OCI-LY1 (cell line): Measurements from ENCODE around the gene CCT6B.

Source experiments
- H2AFZ ChIP-seq: fragments of 200-600 bp; sonication (generic), shearing (Covaris generic); 2 replicates; pipeline ENCODE4 v1.6.0; 2014; ENCODE audit warnings: antibody characterized with exemption, mild to moderate bottlenecking, low read length
- H3F3A ChIP-seq: fragments of 200-600 bp; sonication (generic), shearing (Covaris generic); 2 replicates; pipeline ENCODE4 v1.6.0; 2014; ENCODE audit warnings: mild to moderate bottlenecking, antibody characterized with exemption, low read length, moderate library complexity; ENCODE audit not compliant: insufficient read depth
- H3K27ac ChIP-seq: fragments of 200-600 bp; sonication (generic); 2 replicates; pipeline ENCODE4 v1.5.1; 2014; ENCODE audit warnings: low read length, mixed run types, mild to moderate bottlenecking, low read depth; ENCODE audit not compliant: poor library complexity, severe bottlenecking
- H3K27me3 ChIP-seq: fragments of 200-600 bp; sonication (generic); 2 replicates; pipeline ENCODE4 v1.6.0; 2014; ENCODE audit warnings: antibody characterized with exemption, mild to moderate bottlenecking, low read length, moderate library complexity; ENCODE audit not compliant: insufficient read depth
- H3K36me3 ChIP-seq: fragments of 200-600 bp; sonication (generic); 2 replicates; pipeline ENCODE4 v1.6.1; 2014; ENCODE audit warnings: mild to moderate bottlenecking, antibody characterized with exemption, low read length, moderate library complexity, mixed read lengths; ENCODE audit not compliant: insufficient read depth
- H3K4me1 ChIP-seq: fragments of 200-600 bp; sonication (generic); 2 replicates; pipeline ENCODE4 v1.5.1; 2014; ENCODE audit warnings: mild to moderate bottlenecking, low read length, moderate library complexity; ENCODE audit not compliant: insufficient read depth, severe bottlenecking
- H3K4me2 ChIP-seq: fragments of 200-600 bp; sonication (generic), shearing (Covaris generic); 2 replicates; pipeline ENCODE4 v1.6.1; 2014; ENCODE audit warnings: low read length
- H3K4me3 ChIP-seq: fragments of 200-600 bp; sonication (generic); 2 replicates; pipeline ENCODE4 v1.5.1; 2014; ENCODE audit warnings: low read length, low read depth, mild to moderate bottlenecking, mixed read lengths; ENCODE audit not compliant: poor library complexity, severe bottlenecking
- H3K79me2 ChIP-seq: fragments of 200-600 bp; shearing (Covaris generic); 2 replicates; pipeline ENCODE4 v1.6.1; 2016; ENCODE audit warnings: mixed run types, low read length, mixed read lengths; ENCODE audit not compliant: insufficient read depth
- H3K9ac ChIP-seq: fragments of 200-600 bp; sonication (generic), shearing (Covaris generic); 2 replicates; pipeline ENCODE4 v1.6.1; 2014; ENCODE audit warnings: mild to moderate bottlenecking, low read length, mixed read lengths
- H3K9me2 ChIP-seq: fragments of 200-600 bp; sonication (generic), shearing (Covaris generic); 2 replicates; pipeline ENCODE4 v1.6.1; 2014; ENCODE audit warnings: low read depth, mild to moderate bottlenecking, low read length, mixed read lengths
- H3K9me3 ChIP-seq: fragments of 200-600 bp; shearing (Covaris generic); 2 replicates; pipeline ENCODE4 v1.6.1; 2014; ENCODE audit warnings: low read length, mixed read lengths
- H4K20me1 ChIP-seq: fragments of 200-600 bp; sonication (generic), shearing (Covaris generic); 2 replicates; pipeline ENCODE4 v1.6.0; 2016; ENCODE audit warnings: mild to moderate bottlenecking, low read length; ENCODE audit not compliant: insufficient read depth
- CTCF ChIP-seq: fragments of 200-600 bp; sonication (generic), shearing (Covaris generic); IDR thresholded peaks from 2 replicates; pipeline ENCODE4 v1.5.1; 2017; ENCODE audit warnings: mild to moderate bottlenecking, antibody characterized with exemption, low read length, moderate library complexity, mixed read lengths
- EZH2 ChIP-seq: fragments of 200-600 bp; sonication (generic), shearing (Covaris generic); IDR thresholded peaks from 2 replicates; pipeline ENCODE4 v1.8.0; 2017; ENCODE audit warnings: borderline replicate concordance, mixed run types, mild to moderate bottlenecking, antibody characterized with exemption, low read length, moderate library complexity, mixed read lengths

CCT6B gene

GRCh38 chr17:34979153-34979552 lies 17.9 kb upstream of the CCT6B start:
- H3K9ac ChIP-seq, result no peak overlapping the region; the same call in 1 of the 2 replicates

GRCh38 chr17:34974794-34975785 lies 13.8 kb upstream of the CCT6B start:
- Histone ChIP-seq H4K20me1 (no peaks in the 10 kb centered on the region), H3K9me3 (no peaks in the 10 kb centered on the region), H3K27me3 (no peaks in the 10 kb centered on the region), H2AFZ (no peak overlapping the region), H3K4me3 (no peak overlapping the region), H3K27ac (no peak overlapping the region), H3K9ac (no peak overlapping the region), H3K4me2 (no peak overlapping the region), H3K36me3 (no peaks in the 10 kb centered on the region), H3K79me2 (no peaks in the 10 kb centered on the region), H3K4me1 (peaks cover 7% of the 10 kb centered on the region), H3F3A (no peaks in the 10 kb centered on the region), H3K9me2 (no peaks in the 10 kb centered on the region)
- TF ChIP-seq CTCF (no peak), EZH2 (no peak)

More at GRCh38 chr17:34979153-34979552, 17.9 kb upstream of the CCT6B start:
- H3K27me3 ChIP-seq, result no peaks in the 10 kb centered on the region
- no peak for TF ChIP-seq EZH2
- TF ChIP-seq CTCF, result no peak
- no peaks in the 10 kb centered on the region for H4K20me1 ChIP-seq
- no peaks in the 10 kb centered on the region for H3K9me3 ChIP-seq
- peak overlapping the region; percentile 88 for H3K4me2 ChIP-seq
- peaks cover 6% of the 10 kb centered on the region; the same call in 1 of the 2 replicates for H3K79me2 ChIP-seq
- no peaks in the 10 kb centered on the region; the same call in 1 of the 2 replicates for H3K36me3 ChIP-seq
- no peaks in the 10 kb centered on the region for H3F3A ChIP-seq
- no peaks in the 10 kb centered on the region for H3K9me2 ChIP-seq
- no peak overlapping the region for H3K27ac ChIP-seq
- peaks cover 19% of the 10 kb centered on the region for H3K4me1 ChIP-seq
- peak overlapping the region; percentile 86 for H3K4me3 ChIP-seq
- H2AFZ ChIP-seq, result no peak overlapping the region

- no peak overlapping the region for H3K9ac ChIP-seq
- no peaks in the 10 kb centered on the region for H3K79me2 ChIP-seq
- no peaks in the 10 kb centered on the region for H3K4me1 ChIP-seq
- TF ChIP-seq CTCF, result no peak
- TF ChIP-seq EZH2, result no peak
- no peak overlapping the region for H3K4me3 ChIP-seq
- H2AFZ ChIP-seq, result no peak overlapping the region
- no peak overlapping the region for H3K27ac ChIP-seq
- H3K27me3 ChIP-seq, result no peaks in the 10 kb centered on the region
- H3K9me2 ChIP-seq, result no peaks in the 10 kb centered on the region
- no peaks in the 10 kb centered on the region for H4K20me1 ChIP-seq
- no peaks in the 10 kb centered on the region for H3F3A ChIP-seq
- no peaks in the 10 kb centered on the region for H3K9me3 ChIP-seq
- H3K4me2 ChIP-seq, result no peak overlapping the region
- H3K36me3 ChIP-seq, result no peaks in the 10 kb centered on the region
Observed at GRCh38 chr17:34974179-34974578, 12.9 kb upstream of the CCT6B start.
